ENCODE results near the gene GRIP2.
A peak's percentile ranks its signal among the peaks of the same experiment; 100 is the strongest.

GRIP2 gene

DNA sequence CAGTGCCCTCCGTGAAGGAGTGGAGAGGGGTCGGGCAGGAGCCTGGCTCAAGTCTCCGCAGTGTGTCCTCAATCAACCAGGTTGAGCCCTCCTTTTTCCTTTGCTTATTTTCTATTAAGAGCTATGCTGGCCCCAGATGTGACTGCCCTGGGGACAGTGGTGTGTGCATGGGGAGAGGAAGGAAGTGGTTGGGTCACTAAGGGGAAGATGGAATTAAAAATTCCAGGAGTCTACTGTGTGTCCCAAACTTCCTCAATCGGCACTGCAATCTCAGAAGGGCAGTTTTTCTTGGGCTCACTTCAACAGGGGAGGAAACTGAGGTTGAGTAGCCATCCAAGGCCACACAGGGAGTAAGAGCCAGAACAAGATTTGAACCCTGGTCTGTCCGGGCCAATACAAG is 13.7 kb upstream of the GRIP2 start:
- TF ChIP-seq, protein P1, sequence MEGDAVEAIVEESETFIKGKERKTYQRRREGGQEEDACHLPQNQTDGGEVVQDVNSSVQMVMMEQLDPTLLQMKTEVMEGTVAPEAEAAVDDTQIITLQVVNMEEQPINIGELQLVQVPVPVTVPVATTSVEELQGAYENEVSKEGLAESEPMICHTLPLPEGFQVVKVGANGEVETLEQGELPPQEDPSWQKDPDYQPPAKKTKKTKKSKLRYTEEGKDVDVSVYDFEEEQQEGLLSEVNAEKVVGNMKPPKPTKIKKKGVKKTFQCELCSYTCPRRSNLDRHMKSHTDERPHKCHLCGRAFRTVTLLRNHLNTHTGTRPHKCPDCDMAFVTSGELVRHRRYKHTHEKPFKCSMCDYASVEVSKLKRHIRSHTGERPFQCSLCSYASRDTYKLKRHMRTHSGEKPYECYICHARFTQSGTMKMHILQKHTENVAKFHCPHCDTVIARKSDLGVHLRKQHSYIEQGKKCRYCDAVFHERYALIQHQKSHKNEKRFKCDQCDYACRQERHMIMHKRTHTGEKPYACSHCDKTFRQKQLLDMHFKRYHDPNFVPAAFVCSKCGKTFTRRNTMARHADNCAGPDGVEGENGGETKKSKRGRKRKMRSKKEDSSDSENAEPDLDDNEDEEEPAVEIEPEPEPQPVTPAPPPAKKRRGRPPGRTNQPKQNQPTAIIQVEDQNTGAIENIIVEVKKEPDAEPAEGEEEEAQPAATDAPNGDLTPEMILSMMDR (IDR thresholded peaks at IDR 0.05; ENCODE audit: insufficient read depth, low read depth, low read length, missing control alignments), result no peak
- H3K4me3 ChIP-seq (ENCODE audit: low read length), result no peak overlapping the region
- no peak for DNase-seq (ENCODE audit: low read depth)

GRCh38 chr3:14552717-14553116 is 12.6 kb upstream of the GRIP2 start:
- no peak for DNase-seq (ENCODE audit: low read depth)
- TF ChIP-seq, protein P1 (IDR thresholded peaks at IDR 0.05; ENCODE audit: insufficient read depth, low read depth, low read length, missing control alignments), result no peak
- H3K4me3 ChIP-seq (ENCODE audit: low read length), result no peak overlapping the region

DNA sequence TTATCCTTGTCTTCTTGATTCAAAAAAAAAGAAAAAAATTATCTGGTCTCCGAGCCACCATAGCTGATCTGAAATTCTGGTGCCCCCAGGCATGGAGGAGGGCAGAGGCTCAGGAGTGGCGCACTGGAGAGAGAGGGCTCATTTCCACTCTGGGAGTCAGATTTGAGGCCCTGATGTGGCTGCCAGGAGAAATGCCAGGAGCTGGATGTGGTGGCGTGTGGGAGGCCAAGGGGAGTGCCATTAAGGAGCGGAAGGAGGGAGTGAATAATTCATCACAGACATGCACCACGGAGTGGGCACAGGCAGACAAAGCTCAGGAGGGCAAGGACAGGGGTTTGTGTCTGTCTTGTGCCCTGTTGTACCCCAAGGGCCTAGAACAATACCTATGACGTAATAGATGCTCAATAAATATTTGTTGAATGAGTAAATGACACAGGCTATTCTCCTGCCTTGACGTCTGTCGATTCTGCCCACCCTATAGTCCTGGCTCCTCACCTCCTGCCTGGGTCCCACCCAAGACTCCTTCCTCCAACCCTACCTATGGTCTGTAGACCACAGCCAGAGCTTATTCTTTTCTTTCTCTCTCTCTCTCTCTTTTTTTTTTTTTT is 12.0 kb upstream of the GRIP2 start:
- DNase-seq (ENCODE audit: low read depth), result no peak
- TF ChIP-seq, protein P1 (IDR thresholded peaks at IDR 0.05; ENCODE audit: insufficient read depth, low read depth, low read length, missing control alignments), result no peak
- H3K4me3 ChIP-seq (ENCODE audit: low read length), result no peak overlapping the region

DNA sequence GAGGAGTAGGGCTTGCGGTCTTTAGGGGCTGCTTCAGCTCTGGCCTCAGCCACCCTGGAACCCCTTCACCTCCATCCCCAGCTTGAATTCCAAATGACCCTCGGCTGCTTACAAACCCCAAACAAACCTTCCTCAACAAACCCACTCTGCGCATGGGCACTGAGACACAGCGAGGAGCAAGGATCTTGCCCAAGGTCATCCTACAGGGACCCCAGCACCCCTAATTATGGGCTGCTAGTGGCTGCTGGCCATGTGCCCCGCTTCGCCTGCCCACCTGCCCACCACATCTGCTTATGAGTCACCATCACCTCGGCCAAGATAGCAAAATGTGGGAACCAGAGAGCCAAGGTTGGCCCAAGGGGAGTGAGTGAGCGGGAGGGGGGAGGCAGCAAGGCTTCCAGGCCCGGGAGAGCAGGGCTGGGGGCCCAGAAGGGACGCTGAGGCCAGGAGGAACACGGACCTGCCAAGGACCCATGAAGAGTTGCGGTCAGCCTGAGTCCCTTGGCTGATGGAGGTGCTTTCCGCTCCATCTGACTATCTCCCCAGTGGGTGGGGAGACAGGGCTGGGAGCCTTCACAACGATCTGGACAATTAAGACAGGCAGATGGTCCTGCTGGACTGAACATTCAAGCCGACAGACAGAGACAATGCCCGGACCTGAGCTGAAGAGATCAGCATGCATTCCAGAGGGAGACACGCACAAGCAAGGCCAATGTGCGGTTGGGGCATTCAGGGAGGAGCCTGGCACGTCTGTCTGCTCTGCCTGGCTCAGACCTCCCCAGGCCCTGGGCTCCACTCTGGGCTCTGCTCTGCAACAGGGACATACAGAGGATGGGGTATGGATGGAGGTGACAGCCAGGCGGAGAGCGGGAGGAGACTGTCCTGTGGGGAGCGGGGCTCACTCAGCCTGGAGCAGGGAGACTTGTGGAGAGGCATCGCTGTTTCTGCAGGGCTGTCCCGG is 10.8 kb upstream of the GRIP2 start:
- peak; percentile 60 for DNase-seq (ENCODE audit: low read depth)
- no peak overlapping the region for H3K4me3 ChIP-seq (ENCODE audit: low read length)
- TF ChIP-seq, protein P1 (IDR thresholded peaks at IDR 0.05; ENCODE audit: insufficient read depth, low read depth, low read length, missing control alignments), result no peak

- H3K4me3 ChIP-seq (ENCODE audit: low read length), result no peak overlapping the region
- no peak for DNase-seq (ENCODE audit: low read depth)
- TF ChIP-seq, protein P1 (IDR thresholded peaks at IDR 0.05; ENCODE audit: insufficient read depth, low read depth, low read length, missing control alignments), result no peak
Measured at GRCh38 chr3:14550181-14550580, 10.0 kb upstream of the GRIP2 start.

DNA sequence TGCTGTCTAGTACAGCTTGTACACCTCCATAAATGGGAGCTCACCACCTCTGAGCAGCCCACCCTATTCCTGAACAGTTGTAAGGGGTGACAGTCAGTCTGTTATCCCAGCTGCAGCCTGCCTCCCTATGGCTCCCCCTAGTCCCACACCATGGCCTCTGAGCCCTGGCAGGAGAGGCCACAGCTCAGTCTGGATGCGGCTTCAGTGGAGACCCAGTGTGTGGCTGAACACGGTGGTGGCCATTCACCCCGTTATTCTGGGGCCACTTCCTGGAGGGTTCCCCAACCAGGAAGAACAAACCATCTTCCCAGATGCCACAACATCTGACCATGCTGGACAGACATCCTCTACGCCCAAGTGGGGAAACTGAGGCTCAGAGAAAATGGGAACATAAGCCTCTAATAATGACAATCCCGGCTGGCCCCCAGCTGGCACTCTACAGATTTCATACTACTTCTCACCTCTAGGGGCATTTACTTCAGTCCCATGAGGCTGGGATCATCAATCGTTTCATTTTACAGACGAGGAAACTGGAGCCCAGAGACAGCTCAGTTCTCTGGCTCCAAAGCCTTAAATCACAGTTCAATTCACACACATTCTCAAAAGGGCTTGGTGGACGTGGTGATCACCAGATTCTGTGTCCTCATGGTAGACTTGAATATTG is 9.2 kb upstream of the GRIP2 start:
- H3K4me3 ChIP-seq (ENCODE audit: low read length), result no peak overlapping the region
- TF ChIP-seq, protein P1 (IDR thresholded peaks at IDR 0.05; ENCODE audit: insufficient read depth, low read depth, low read length, missing control alignments), result peak; percentile 38
- no peak for DNase-seq (ENCODE audit: low read depth)
